Endothelial cell of umbilical vein (primary cell): Measurements from ENCODE around the gene KBTBD6.
"Not testable (repeated sequence)": the region's sequence is repeated elsewhere in the genome, so short reads cannot be mapped to it uniquely, and the experiment has no call there.

Experiments
- CTCF ChIP-seq, 2 donors: IDR thresholded peaks; 1 replicate in 1 of 2; 2 replicates in 1 of 2; pipeline ENCODE4 v1.5.1; 2011; ENCODE audit warnings: low read length in 2 of 2, mild to moderate bottlenecking in 2 of 2, moderate library complexity in 2 of 2, control low read depth in 1 of 2, inconsistent platforms in 1 of 2, low read depth in 1 of 2; ENCODE audit not compliant: insufficient read depth in 1 of 2; ENCODE audit errors: extremely low read depth in 1 of 2
- EZH2 ChIP-seq: IDR thresholded peaks from 2 replicates; pipeline ENCODE4 v1.6.1; 2012; ENCODE audit warnings: borderline replicate concordance, low read depth, mild to moderate bottlenecking, moderate library complexity, low read length, inconsistent platforms; ENCODE audit not compliant: severe bottlenecking
- FOS ChIP-seq: IDR thresholded peaks from 2 replicates; pipeline ENCODE4 v1.6.1; 2011; ENCODE audit warnings: mild to moderate bottlenecking, low read length, moderate library complexity, borderline replicate concordance; ENCODE audit not compliant: insufficient read depth
- GATA2 ChIP-seq: IDR thresholded peaks from 2 replicates; pipeline ENCODE4 v1.7.0; 2011; ENCODE audit warnings: low read depth, mild to moderate bottlenecking, moderate library complexity, mixed read lengths, low read length; ENCODE audit not compliant: insufficient read length, insufficient read depth
- JUN ChIP-seq: IDR thresholded peaks from 2 replicates; pipeline ENCODE4 v1.6.1; 2011; ENCODE audit warnings: borderline replicate concordance, low read depth; ENCODE audit not compliant: insufficient read length, insufficient read depth
- MYC ChIP-seq: IDR thresholded peaks from one replicate; pipeline ENCODE4 v1.6.1; 2011; ENCODE audit warnings: mild to moderate bottlenecking, low read depth, low read length
- POLR2A ChIP-seq: IDR thresholded peaks from 2 replicates; pipeline ENCODE4 v1.6.1; 2012; ENCODE audit warnings: low read depth, mild to moderate bottlenecking, control low read depth, low read length
- POLR2AphosphoS5 ChIP-seq: IDR thresholded peaks from 2 replicates; pipeline ENCODE4 v1.6.1; 2012; ENCODE audit warnings: low read depth, mild to moderate bottlenecking, control low read depth, low read length, moderate library complexity; ENCODE audit not compliant: insufficient read depth
- TF ChIP-seq, protein P1 (sequence below): IDR thresholded peaks from 2 replicates; pipeline ENCODE4 v1.6.1; 2011; ENCODE audit not compliant: insufficient read depth, insufficient read length

DNA sequence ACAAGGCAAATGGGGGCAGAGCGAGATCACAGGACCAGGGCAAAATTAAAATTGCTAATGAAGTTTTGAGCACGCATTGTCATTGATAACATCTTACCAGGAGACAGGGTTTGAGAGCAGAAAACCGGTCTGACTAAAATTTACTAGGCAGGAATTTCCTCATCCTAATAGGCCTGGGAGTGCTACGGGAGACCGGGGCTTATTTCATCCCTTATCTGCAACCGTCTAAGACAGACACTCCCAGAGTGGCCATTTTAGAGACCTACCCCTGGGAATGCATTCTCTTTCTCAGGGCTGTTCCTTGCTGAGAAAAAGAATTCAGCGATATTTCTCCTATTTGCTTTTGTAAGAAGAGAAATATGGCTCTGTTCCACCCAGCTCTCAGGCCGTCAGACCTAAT lies 43.0 kb upstream of the KBTBD6 start:
- TF ChIP-seq, protein P1, sequence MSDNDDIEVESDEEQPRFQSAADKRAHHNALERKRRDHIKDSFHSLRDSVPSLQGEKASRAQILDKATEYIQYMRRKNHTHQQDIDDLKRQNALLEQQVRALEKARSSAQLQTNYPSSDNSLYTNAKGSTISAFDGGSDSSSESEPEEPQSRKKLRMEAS, result not testable (repeated sequence)
- not testable (repeated sequence) for TF ChIP-seq CTCF (IDR thresholded peaks at IDR 0.05; ENCODE audit: extremely low read depth in 1 of 2, insufficient read depth in 1 of 2, low read depth in 1 of 2, low read length in 2 of 2); POLR2AphosphoS5; JUN; POLR2A; MYC; GATA2; EZH2; FOS
